Osteoblast (primary cell): ENCODE results near the gene OMA1. TPM values are rescaled to one million over a fixed set of nuclear protein-coding genes. Genes with fewer than 3 reads are reported as not detected.

Experiments used
- DNase-seq: peaks from one replicate; pipeline ENCODE4 v3.0.0; 2011; ENCODE audit warnings: low spot score, mixed read lengths; ENCODE audit not compliant: insufficient read length; ENCODE audit errors: missing footprints
- H2AFZ ChIP-seq: 2 replicates; pipeline ENCODE4 v1.6.0; 2011; ENCODE audit warnings: mild to moderate bottlenecking, low read length
- H3K27ac ChIP-seq: 2 replicates; pipeline ENCODE4 v1.5.1; 2011; ENCODE audit warnings: mild to moderate bottlenecking, low read depth, low read length, moderate library complexity
- H3K27me3 ChIP-seq: 2 replicates; pipeline ENCODE4 v1.6.0; 2012; ENCODE audit warnings: mild to moderate bottlenecking, control low read depth, inconsistent platforms, low read length, moderate library complexity; ENCODE audit not compliant: insufficient read depth
- H3K36me3 ChIP-seq: 2 replicates; pipeline ENCODE4 v1.5.1; 2011; ENCODE audit warnings: mild to moderate bottlenecking, low read length, control low read depth, moderate library complexity; ENCODE audit not compliant: insufficient read depth
- H3K4me1 ChIP-seq: 2 replicates; pipeline ENCODE4 v1.5.1; 2011; ENCODE audit warnings: mild to moderate bottlenecking, low read length, control low read depth, moderate library complexity; ENCODE audit not compliant: insufficient read depth
- H3K4me2 ChIP-seq: 2 replicates; pipeline ENCODE4 v1.6.0; 2011; ENCODE audit warnings: mild to moderate bottlenecking, low read length; ENCODE audit not compliant: insufficient read depth
- H3K4me3 ChIP-seq: fragments of 200-600 bp; sonication (generic); 3 replicates; pipeline ENCODE4 v1.5.1; 2012; ENCODE audit warnings: mild to moderate bottlenecking, low read length, inconsistent platforms; ENCODE audit not compliant: insufficient read depth
- H3K79me2 ChIP-seq: 2 replicates; pipeline ENCODE4 v1.6.0; 2012; ENCODE audit warnings: mild to moderate bottlenecking, low read length, control low read depth, inconsistent platforms; ENCODE audit not compliant: insufficient read depth
- H3K9me3 ChIP-seq: 2 replicates; pipeline ENCODE4 v1.5.1; 2011; ENCODE audit warnings: low read depth, low read length, control low read depth
- H4K20me1 ChIP-seq: 2 replicates; pipeline ENCODE4 v1.6.0; 2012; ENCODE audit warnings: mild to moderate bottlenecking, low read length, control low read depth; ENCODE audit not compliant: insufficient read depth
- CTCF ChIP-seq: IDR thresholded peaks from 2 replicates; pipeline ENCODE4 v1.5.1; 2011; ENCODE audit warnings: mild to moderate bottlenecking, low read depth, low read length, moderate library complexity; ENCODE audit errors: extremely low read depth
- total RNA-seq: library from RNA; depleted of rRNA; stranded (reverse); fragments of >200 nt; gene quantifications from 2 replicates; pipeline ENCODE4 v1.2.3, GENCODE V29; 2012

OMA1 gene
- total RNA-seq, 1 donor, result 22.8 TPM

- no peak for DNase-seq
- Histone ChIP-seq H3K4me3 (no peak overlapping the region), H3K4me2 (no peak overlapping the region), H3K27ac (no peak overlapping the region), H3K36me3 (no peaks in the 10 kb centered on the region), H3K9me3 (no peaks in the 10 kb centered on the region), H2AFZ (no peak overlapping the region), H3K79me2 (no peaks in the 10 kb centered on the region), H4K20me1 (no peaks in the 10 kb centered on the region), H3K27me3 (peaks cover 68% of the 10 kb centered on the region), H3K4me1 (peaks cover 5% of the 10 kb centered on the region)
- no peak for TF ChIP-seq CTCF
Measured at GRCh38 chr1:58573138-58573537, 26.6 kb upstream of the OMA1 start.

- no peaks in the 10 kb centered on the region for H4K20me1 ChIP-seq
- H3K4me3 ChIP-seq, result no peak overlapping the region
- H3K9me3 ChIP-seq, result no peaks in the 10 kb centered on the region
- H3K4me1 ChIP-seq, result peaks cover under 1% of the 10 kb centered on the region
- no peak for DNase-seq
- H3K36me3 ChIP-seq, result no peaks in the 10 kb centered on the region
- H2AFZ ChIP-seq, result no peak overlapping the region
- H3K79me2 ChIP-seq, result no peaks in the 10 kb centered on the region
- peaks cover 68% of the 10 kb centered on the region for H3K27me3 ChIP-seq
- no peak overlapping the region for H3K27ac ChIP-seq
- no peak for TF ChIP-seq CTCF
- H3K4me2 ChIP-seq, result no peak overlapping the region
Measured at GRCh38 chr1:58572690-58573089, 26.2 kb upstream of the OMA1 start.

- H3K9me3 ChIP-seq, result no peaks in the 10 kb centered on the region
- no peaks in the 10 kb centered on the region for H3K36me3 ChIP-seq
- H3K4me1 ChIP-seq, result no peaks in the 10 kb centered on the region
- H2AFZ ChIP-seq, result no peak overlapping the region
- DNase-seq, result no peak
- H3K4me2 ChIP-seq, result no peak overlapping the region
- H3K27me3 ChIP-seq, result peaks cover 57% of the 10 kb centered on the region
- TF ChIP-seq CTCF, result no peak
- H4K20me1 ChIP-seq, result no peaks in the 10 kb centered on the region
- no peak overlapping the region for H3K27ac ChIP-seq
- no peaks in the 10 kb centered on the region for H3K79me2 ChIP-seq
- no peak overlapping the region for H3K4me3 ChIP-seq
Measured at GRCh38 chr1:58571616-58572015, 25.1 kb upstream of the OMA1 start.

GRCh38 chr1:58570817-58571216 lies 24.3 kb upstream of the OMA1 start:
- no peak for DNase-seq
- H4K20me1 ChIP-seq, result no peaks in the 10 kb centered on the region
- H3K79me2 ChIP-seq, result no peaks in the 10 kb centered on the region
- H3K4me1 ChIP-seq, result no peaks in the 10 kb centered on the region
- no peak overlapping the region for H3K4me3 ChIP-seq
- H3K4me2 ChIP-seq, result no peak overlapping the region
- H3K9me3 ChIP-seq, result no peaks in the 10 kb centered on the region
- H3K27me3 ChIP-seq, result peaks cover 49% of the 10 kb centered on the region
- no peak overlapping the region for H2AFZ ChIP-seq
- TF ChIP-seq CTCF, result no peak
- no peak overlapping the region for H3K27ac ChIP-seq
- H3K36me3 ChIP-seq, result no peaks in the 10 kb centered on the region
